B cell (primary cell): ENCODE results near the gene PANK4.

Source experiments
- EZH2 ChIP-seq: IDR thresholded peaks from 2 replicates; pipeline ENCODE4 v1.6.1; 2012; ENCODE audit warnings: borderline replicate concordance, low read depth, mild to moderate bottlenecking, moderate library complexity, low read length; ENCODE audit not compliant: insufficient read depth, poor library complexity, severe bottlenecking
- TF ChIP-seq, protein P1 (sequence below): fragments of 200-600 bp; IDR thresholded peaks from one replicate; pipeline ENCODE4 v1.8.0; 2022; ENCODE audit warnings: antibody characterized with exemption, mild to moderate bottlenecking

DNA sequence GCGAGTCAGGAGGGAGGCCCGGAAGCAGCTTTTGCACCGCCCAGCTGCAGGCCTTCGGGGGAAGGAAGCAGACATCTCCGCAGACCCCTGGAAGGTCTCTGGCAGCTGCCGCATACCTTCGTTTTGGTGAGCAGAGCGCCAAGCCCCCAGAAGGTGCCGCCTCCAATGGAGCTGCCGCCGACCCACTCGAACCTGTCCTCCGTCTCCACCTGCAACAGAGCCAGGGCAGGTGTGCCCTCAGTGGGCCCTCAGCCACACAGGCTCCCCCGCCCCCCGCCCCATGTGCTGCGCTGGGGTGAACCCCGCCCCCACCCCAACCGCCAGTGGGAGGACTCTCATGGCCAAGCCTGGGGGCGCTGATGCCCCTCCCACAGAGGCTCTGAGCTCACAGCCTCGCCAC, 6.2 kb downstream of the PANK4 start:
- TF ChIP-seq, protein P1, sequence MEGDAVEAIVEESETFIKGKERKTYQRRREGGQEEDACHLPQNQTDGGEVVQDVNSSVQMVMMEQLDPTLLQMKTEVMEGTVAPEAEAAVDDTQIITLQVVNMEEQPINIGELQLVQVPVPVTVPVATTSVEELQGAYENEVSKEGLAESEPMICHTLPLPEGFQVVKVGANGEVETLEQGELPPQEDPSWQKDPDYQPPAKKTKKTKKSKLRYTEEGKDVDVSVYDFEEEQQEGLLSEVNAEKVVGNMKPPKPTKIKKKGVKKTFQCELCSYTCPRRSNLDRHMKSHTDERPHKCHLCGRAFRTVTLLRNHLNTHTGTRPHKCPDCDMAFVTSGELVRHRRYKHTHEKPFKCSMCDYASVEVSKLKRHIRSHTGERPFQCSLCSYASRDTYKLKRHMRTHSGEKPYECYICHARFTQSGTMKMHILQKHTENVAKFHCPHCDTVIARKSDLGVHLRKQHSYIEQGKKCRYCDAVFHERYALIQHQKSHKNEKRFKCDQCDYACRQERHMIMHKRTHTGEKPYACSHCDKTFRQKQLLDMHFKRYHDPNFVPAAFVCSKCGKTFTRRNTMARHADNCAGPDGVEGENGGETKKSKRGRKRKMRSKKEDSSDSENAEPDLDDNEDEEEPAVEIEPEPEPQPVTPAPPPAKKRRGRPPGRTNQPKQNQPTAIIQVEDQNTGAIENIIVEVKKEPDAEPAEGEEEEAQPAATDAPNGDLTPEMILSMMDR, result no peak
- no peak for TF ChIP-seq EZH2
